ENCODE results near the gene LRIT3. TPM values are rescaled to one million over a fixed set of nuclear protein-coding genes. Genes with fewer than 3 reads are reported as not detected.

LRIT3 gene
- total RNA-seq, 2 donors from 2014 or later, result 0.85 to 1.4 TPM

- Histone ChIP-seq H3K27ac (no peak overlapping the region), H3K36me3 (no peaks in the 10 kb centered on the region), H3K27me3 (replicated peaks; ENCODE audit: insufficient read depth) (no peaks in the 10 kb centered on the region), H3K4me1 (ENCODE audit: control insufficient read depth in 1 of 2, low read depth in 2 of 2) (no peaks in the 10 kb centered on the region), H3K4me3 (no peak overlapping the region), H3K9me3 (no peaks in the 10 kb centered on the region)
- no peak for DNase-seq (ENCODE audit: low spot score)
- TF ChIP-seq CTCF (IDR thresholded peaks at IDR 0.05), result no peak
- ATAC-seq (ENCODE audit: insufficient number of reproducible peaks, low FRiP score, low read depth), result no peak
Measured at GRCh38 chr4:109878355-109878754, 30.4 kb downstream of the LRIT3 start.

GRCh38 chr4:109879081-109879480 is 31.2 kb downstream of the LRIT3 start:
- H3K27ac ChIP-seq, result no peak overlapping the region
- no peaks in the 10 kb centered on the region for H3K27me3 ChIP-seq (replicated peaks; ENCODE audit: insufficient read depth)
- no peak overlapping the region for H3K4me3 ChIP-seq
- H3K4me1 ChIP-seq (ENCODE audit: control insufficient read depth in 1 of 2, low read depth in 2 of 2), result no peaks in the 10 kb centered on the region
- no peaks in the 10 kb centered on the region for H3K9me3 ChIP-seq
- no peak for ATAC-seq (ENCODE audit: insufficient number of reproducible peaks, low FRiP score, low read depth)
- TF ChIP-seq CTCF (IDR thresholded peaks at IDR 0.05), result no peak
- no peaks in the 10 kb centered on the region for H3K36me3 ChIP-seq
- no peak for DNase-seq (ENCODE audit: low spot score)

DNA sequence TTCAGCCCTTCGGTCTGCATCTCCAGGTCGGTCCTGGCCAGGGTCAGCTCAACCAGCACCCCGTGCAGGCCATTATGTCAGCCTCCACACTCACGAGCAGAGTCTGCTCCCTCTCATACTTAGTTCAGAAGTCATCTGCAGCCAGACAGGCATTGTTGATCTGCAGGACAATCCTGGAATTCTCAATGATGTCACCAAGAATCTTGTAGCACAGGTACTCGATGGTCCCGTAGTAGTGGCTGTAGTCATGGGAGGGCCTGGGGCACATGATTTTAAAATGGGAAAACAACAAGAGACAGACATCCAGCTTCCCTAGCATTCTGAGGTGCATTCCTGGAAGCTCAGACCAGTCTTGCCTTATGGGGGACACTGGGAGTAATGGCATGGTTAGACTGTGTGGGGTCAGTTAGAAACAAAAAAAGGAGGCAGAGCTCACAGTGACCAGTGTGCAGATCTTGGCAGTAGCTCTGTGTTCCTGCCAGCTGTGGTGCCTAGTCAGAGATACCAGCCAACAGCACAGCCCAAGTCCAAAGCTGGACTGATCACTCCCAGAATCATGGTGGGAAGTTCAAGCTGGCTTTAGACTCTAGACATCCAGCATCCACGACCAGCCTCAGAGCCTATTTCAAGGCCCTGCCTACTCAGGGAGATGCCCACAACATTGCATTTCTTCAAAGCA is 31.9 kb downstream of the LRIT3 start:
- Histone ChIP-seq H3K9me3 (no peaks in the 10 kb centered on the region), H3K27me3 (replicated peaks; ENCODE audit: insufficient read depth) (no peaks in the 10 kb centered on the region), H3K36me3 (no peaks in the 10 kb centered on the region), H3K4me3 (no peak overlapping the region), H3K4me1 (ENCODE audit: control insufficient read depth in 1 of 2, low read depth in 2 of 2) (no peaks in the 10 kb centered on the region), H3K27ac (no peak overlapping the region)
- DNase-seq (ENCODE audit: low spot score) (no peak), ATAC-seq (ENCODE audit: insufficient number of reproducible peaks, low FRiP score, low read depth) (no peak)
- no peak for TF ChIP-seq CTCF (IDR thresholded peaks at IDR 0.05)

DNA sequence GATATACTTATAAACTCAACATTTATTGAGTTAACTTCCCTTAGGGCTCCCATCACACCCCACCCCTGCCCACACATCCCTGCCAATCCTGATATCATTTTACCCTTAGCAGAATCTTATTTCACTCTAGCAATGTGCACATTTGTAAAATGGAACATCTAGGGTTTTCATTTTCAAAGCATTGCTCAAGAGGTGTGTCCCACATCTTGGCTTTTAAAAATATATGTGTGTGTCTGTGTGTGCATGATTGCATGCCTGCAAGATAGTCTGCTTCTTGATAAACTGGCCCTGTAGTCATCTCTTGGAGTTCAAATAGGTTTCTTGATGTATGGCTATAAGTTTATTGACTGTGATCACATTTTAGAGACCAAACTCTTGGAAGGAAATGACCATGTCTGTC is 38.4 kb downstream of the LRIT3 start:
- no peak for DNase-seq (ENCODE audit: low spot score)
- Histone ChIP-seq H3K36me3 (no peaks in the 10 kb centered on the region), H3K4me3 (no peak overlapping the region), H3K4me1 (ENCODE audit: control insufficient read depth in 1 of 2, low read depth in 2 of 2) (no peaks in the 10 kb centered on the region), H3K27ac (no peak overlapping the region), H3K27me3 (replicated peaks; ENCODE audit: insufficient read depth) (no peaks in the 10 kb centered on the region), H3K9me3 (no peaks in the 10 kb centered on the region)
- no peak for TF ChIP-seq CTCF (IDR thresholded peaks at IDR 0.05)
- no peak for ATAC-seq (ENCODE audit: insufficient number of reproducible peaks, low FRiP score, low read depth)

DNA sequence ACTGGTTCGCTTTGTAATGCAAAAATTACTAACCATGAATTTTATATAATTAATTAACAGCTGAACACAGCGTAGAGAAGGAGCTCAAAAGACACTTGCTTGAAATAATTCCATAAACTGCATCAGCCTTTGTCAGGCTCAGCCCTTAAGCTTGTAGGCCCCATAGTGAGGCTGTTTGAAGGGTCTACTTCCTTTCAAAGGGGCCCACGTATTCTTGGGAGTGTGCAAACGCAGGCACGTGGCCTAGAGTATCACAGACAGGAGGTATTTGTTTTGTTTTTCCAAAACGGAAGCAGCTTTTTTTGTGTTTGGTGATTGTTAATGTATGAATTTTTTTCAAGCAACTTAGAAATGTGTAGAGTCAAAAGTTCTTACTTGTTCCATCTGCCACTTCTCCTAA is 39.2 kb downstream of the LRIT3 start:
- H3K27me3 ChIP-seq (replicated peaks; ENCODE audit: insufficient read depth), result no peaks in the 10 kb centered on the region
- no peaks in the 10 kb centered on the region for H3K9me3 ChIP-seq
- no peaks in the 10 kb centered on the region for H3K4me1 ChIP-seq (ENCODE audit: control insufficient read depth in 1 of 2, low read depth in 2 of 2)
- H3K4me3 ChIP-seq, result no peak overlapping the region
- DNase-seq (ENCODE audit: low spot score) (no peak), ATAC-seq (ENCODE audit: insufficient number of reproducible peaks, low FRiP score, low read depth) (no peak)
- no peak overlapping the region for H3K27ac ChIP-seq
- no peaks in the 10 kb centered on the region for H3K36me3 ChIP-seq
- no peak for TF ChIP-seq CTCF (IDR thresholded peaks at IDR 0.05)
